ENCODE results near the gene SYNE3. TPM values are rescaled to one million over a fixed set of nuclear protein-coding genes. Genes with fewer than 3 reads are reported as not detected.
A peak's percentile ranks its signal among the peaks of the same experiment; 100 is the strongest.

Gene SYNE3
- total RNA-seq, 1 experiment from 2014 or later: 21.2 TPM

DNA sequence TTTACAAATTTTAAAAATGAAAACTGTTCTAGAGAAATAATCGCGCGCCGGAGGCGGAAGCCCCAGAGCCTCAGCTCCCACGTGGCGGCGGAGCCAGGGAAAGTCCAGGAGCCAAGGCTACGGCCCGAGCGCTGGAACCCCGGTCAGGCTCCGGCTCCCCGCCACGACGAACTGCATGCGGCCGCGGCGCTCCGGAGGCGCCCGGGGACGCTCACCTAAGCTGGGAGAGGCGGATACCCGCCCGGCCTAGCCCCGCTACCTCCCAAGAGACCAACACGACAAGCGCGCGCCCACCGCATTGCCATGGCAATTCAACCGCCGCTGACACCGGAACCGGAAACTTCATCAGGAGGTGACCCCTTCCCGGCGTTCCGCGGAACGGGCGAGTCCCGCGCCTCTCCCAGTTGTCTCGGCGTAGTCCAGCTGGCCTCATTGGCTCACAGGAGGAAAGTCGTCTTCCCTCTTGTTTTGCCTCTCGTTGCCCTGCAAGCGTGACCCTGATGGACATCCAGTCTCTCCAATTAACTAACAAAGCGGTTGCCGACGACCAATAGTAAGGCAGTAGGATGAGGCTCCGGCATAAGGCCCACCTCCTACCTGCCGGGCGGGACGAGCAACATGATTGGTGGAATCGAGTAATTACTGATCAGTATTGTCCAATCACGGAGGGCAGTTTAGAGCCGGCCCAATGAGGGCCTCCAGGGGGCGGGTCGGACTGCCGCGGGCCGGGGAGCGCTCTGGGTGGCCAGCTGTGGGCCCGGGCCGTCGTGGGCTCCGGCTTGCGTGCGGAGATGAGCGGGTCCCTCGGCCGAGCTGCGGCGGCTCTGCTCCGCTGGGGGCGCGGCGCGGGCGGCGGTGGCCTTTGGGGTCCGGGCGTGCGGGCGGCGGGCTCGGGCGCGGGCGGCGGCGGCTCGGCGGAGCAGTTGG, 18.1 kb upstream of the SYNE3 start, which contains the start of gene GLRX5:
GLRX5 (plus strand) TSS at position 752 of the 927 bp plus-strand sequence; CDS start at position 792, 40 bp downstream.
- no TSS peak for BruUV-seq (replicated peaks)
- peaks cover 47% of the 10 kb centered on the region for H3K36me3 Mint-ChIP-seq (ENCODE audit: insufficient read depth, unreplicated experiment)
- H3K9me3 ChIP-seq: no peaks in the 10 kb centered on the region
- intact Hi-C loops (cut with micrococcal nuclease; ENCODE audit: unreplicated experiment): loop anchor here (1.0 to 2.0 kb wide), 2 partner anchors 66 to 92 kb away; no protein-coding TSS in a partner anchor
- no peaks in the 10 kb centered on the region for H3K9me3 Mint-ChIP-seq (ENCODE audit: unreplicated experiment)
- ChIA-PET CTCF (interaction anchor here (0.6 to 2.4 kb wide), 4 partner anchors 12 to 239 kb away, joined by 3 to 10 read pairs (median 4); no protein-coding TSS in a partner anchor), POLR2A (interaction anchor here (0.6 to 2.1 kb wide), 8 partner anchors 10 to 128 kb away, joined by 3 to 18 read pairs (median 6); no protein-coding TSS in a partner anchor)
- DNase-seq: peak; percentile 98 to 100
- peaks cover 25% of the 10 kb centered on the region for H3K4me1 Mint-ChIP-seq (ENCODE audit: low read depth, unreplicated experiment)
- H3K4me3 Mint-ChIP-seq (ENCODE audit: unreplicated experiment): peak within 1 kb of the TSS; percentile 87
- H3K4me3 ChIP-seq (ENCODE audit: low read depth, low read length): peak within 1 kb of the TSS; percentile 83
- H3K4me1 ChIP-seq: peaks cover 37% of the 10 kb centered on the region
- peak within 1 kb of the TSS; percentile 50 for H3K27ac Mint-ChIP-seq (ENCODE audit: unreplicated experiment)
- TF ChIP-seq, protein P1, sequence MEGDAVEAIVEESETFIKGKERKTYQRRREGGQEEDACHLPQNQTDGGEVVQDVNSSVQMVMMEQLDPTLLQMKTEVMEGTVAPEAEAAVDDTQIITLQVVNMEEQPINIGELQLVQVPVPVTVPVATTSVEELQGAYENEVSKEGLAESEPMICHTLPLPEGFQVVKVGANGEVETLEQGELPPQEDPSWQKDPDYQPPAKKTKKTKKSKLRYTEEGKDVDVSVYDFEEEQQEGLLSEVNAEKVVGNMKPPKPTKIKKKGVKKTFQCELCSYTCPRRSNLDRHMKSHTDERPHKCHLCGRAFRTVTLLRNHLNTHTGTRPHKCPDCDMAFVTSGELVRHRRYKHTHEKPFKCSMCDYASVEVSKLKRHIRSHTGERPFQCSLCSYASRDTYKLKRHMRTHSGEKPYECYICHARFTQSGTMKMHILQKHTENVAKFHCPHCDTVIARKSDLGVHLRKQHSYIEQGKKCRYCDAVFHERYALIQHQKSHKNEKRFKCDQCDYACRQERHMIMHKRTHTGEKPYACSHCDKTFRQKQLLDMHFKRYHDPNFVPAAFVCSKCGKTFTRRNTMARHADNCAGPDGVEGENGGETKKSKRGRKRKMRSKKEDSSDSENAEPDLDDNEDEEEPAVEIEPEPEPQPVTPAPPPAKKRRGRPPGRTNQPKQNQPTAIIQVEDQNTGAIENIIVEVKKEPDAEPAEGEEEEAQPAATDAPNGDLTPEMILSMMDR (IDR thresholded peaks at IDR 0.05; ENCODE audit: insufficient read depth in 1 of 2, low read depth in 1 of 2, low read length in 1 of 2, severe bottlenecking in 1 of 2, unreplicated experiment in 1 of 2): no peak
- H3K36me3 ChIP-seq (ENCODE audit: control insufficient read depth, insufficient read depth, low read length): no peaks in the 10 kb centered on the region; the same call in 1 of the 2 replicates
- H3K27me3 ChIP-seq (replicated peaks; ENCODE audit: control insufficient read depth, insufficient read depth, low read length): no peaks in the 10 kb centered on the region
- no peaks in the 10 kb centered on the region for H3K27me3 Mint-ChIP-seq (ENCODE audit: insufficient read depth, unreplicated experiment)

DNA sequence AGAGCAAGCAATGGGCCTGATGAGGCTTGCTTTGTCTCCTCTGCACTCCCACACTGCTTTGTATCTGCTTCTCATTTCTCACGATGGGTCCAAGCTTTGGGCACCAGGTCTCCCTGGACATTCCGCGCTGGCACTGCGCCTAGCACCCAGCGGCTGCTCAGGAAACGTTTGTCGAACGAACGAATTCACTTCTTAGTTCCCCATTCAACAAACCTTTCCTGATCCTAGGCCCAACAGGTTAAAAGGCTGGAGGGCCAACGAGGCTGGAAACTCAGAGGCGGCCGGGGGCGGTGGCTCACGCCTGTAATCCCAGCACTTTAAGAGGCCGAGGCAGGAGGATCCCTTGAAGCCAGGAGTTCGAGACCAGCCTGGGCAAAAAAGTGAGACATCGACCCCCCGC, 17.4 kb upstream of the SYNE3 start:
- peak overlapping the region; percentile 76 for H3K4me3 ChIP-seq (ENCODE audit: low read depth, low read length)
- peaks cover 48% of the 10 kb centered on the region for H3K36me3 Mint-ChIP-seq (ENCODE audit: insufficient read depth, unreplicated experiment)
- ChIA-PET POLR2A (interaction anchor here (1.5 to 2.1 kb wide), 4 partner anchors 10 to 89 kb away, joined by 5 to 18 read pairs (median 7); no protein-coding TSS in a partner anchor), CTCF (interaction anchor here (2.4 kb wide), 1 partner anchor 91 kb away, joined by 10 read pairs; no protein-coding TSS in a partner anchor)
- TSS peak; percentile 66 for BruUV-seq (replicated peaks)
- peak overlapping the region; percentile 87 for H3K4me3 Mint-ChIP-seq (ENCODE audit: unreplicated experiment)
- no peaks in the 10 kb centered on the region for H3K27me3 ChIP-seq (replicated peaks; ENCODE audit: control insufficient read depth, insufficient read depth, low read length)
- no peaks in the 10 kb centered on the region for H3K27me3 Mint-ChIP-seq (ENCODE audit: insufficient read depth, unreplicated experiment)
- TF ChIP-seq, protein P1 (IDR thresholded peaks at IDR 0.05; ENCODE audit: insufficient read depth in 1 of 2, low read depth in 1 of 2, low read length in 1 of 2, severe bottlenecking in 1 of 2, unreplicated experiment in 1 of 2): no peak
- no peaks in the 10 kb centered on the region for H3K9me3 Mint-ChIP-seq (ENCODE audit: unreplicated experiment)
- no peaks in the 10 kb centered on the region for H3K9me3 ChIP-seq
- H3K4me1 Mint-ChIP-seq (ENCODE audit: low read depth, unreplicated experiment): peaks cover 25% of the 10 kb centered on the region
- intact Hi-C loops (cut with micrococcal nuclease; ENCODE audit: unreplicated experiment): loop anchor here (1.0 to 2.0 kb wide), 2 partner anchors 65 to 92 kb away; no protein-coding TSS in a partner anchor
- no peak for DNase-seq
- peaks cover 37% of the 10 kb centered on the region for H3K4me1 ChIP-seq
- no peaks in the 10 kb centered on the region; the same call in 1 of the 2 replicates for H3K36me3 ChIP-seq (ENCODE audit: control insufficient read depth, insufficient read depth, low read length)
- peak overlapping the region; percentile 50 for H3K27ac Mint-ChIP-seq (ENCODE audit: unreplicated experiment)

DNA sequence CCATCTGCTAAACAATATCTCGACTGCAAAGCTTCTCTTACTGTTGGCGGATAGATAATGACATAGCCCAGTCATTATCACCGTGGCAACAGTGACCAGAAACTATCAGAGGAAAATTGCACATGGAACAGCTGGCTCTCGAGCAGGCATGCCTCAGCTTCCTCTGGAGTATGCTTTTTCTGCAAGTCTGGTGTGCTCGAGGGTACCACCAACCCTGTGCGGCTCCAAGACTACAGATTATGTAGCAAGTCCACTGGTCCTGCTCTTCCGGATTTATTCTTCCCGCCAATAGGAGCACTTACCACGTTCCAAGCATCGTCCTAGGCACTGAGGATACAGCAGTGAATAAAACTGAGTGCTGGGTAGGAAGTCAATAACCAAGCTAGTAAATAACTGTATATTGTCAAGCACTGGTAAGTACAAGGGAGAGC, 17.0 kb upstream of the SYNE3 start:
- Mint-ChIP-seq H3K9me3 (ENCODE audit: unreplicated experiment) (no peaks in the 10 kb centered on the region), H3K4me3 (ENCODE audit: unreplicated experiment) (peak overlapping the region; percentile 87), H3K27ac (ENCODE audit: unreplicated experiment) (peak overlapping the region; percentile 50), H3K27me3 (ENCODE audit: insufficient read depth, unreplicated experiment) (no peaks in the 10 kb centered on the region), H3K36me3 (ENCODE audit: insufficient read depth, unreplicated experiment) (peaks cover 52% of the 10 kb centered on the region), H3K4me1 (ENCODE audit: low read depth, unreplicated experiment) (peaks cover 25% of the 10 kb centered on the region)
- no peaks in the 10 kb centered on the region; the same call in 1 of the 2 replicates for H3K36me3 ChIP-seq (ENCODE audit: control insufficient read depth, insufficient read depth, low read length)
- intact Hi-C loops (cut with micrococcal nuclease; ENCODE audit: unreplicated experiment): no loop called here
- peaks cover 37% of the 10 kb centered on the region for H3K4me1 ChIP-seq
- TF ChIP-seq, protein P1 (IDR thresholded peaks at IDR 0.05; ENCODE audit: insufficient read depth in 1 of 2, low read depth in 1 of 2, low read length in 1 of 2, severe bottlenecking in 1 of 2, unreplicated experiment in 1 of 2): no peak
- no peaks in the 10 kb centered on the region for H3K9me3 ChIP-seq
- peak overlapping the region; percentile 76 for H3K4me3 ChIP-seq (ENCODE audit: low read depth, low read length)
- H3K27me3 ChIP-seq (replicated peaks; ENCODE audit: control insufficient read depth, insufficient read depth, low read length): no peaks in the 10 kb centered on the region
- CTCF ChIA-PET: no interaction called here
- POLR2A ChIA-PET: interaction anchor here (1.5 to 2.1 kb wide), 2 partner anchors 9 to 89 kb away, joined by 6 to 8 read pairs; no protein-coding TSS in a partner anchor
- DNase-seq: no peak
- no TSS peak for BruUV-seq (replicated peaks)
